SK-MEL-5 (cell line): ENCODE results near the gene FAM236B. TPM values are rescaled to one million over a fixed set of nuclear protein-coding genes. Genes with fewer than 3 reads are reported as not detected.
"Not testable (repeated sequence)": the region's sequence is repeated elsewhere in the genome, so short reads cannot be mapped to it uniquely, and the experiment has no call there.

Experiments used
- DNase-seq: peaks from one replicate; pipeline ENCODE4 v3.0.0-alpha.2; 2016; ENCODE audit warnings: low read depth, low spot score
- in situ Hi-C: cut with HindIII; loops from 2 replicates; pipeline ENCODE4 v1.10.0; 2016; ENCODE audit warnings: low sequenced_read_pairs, high pct_unique_total_duplicates, low pct_unique_long_range_greater_than_20kb
- polyA plus RNA-seq, 2 experiments: library from polyadenylated mRNA; depleted of rRNA; stranded (reverse); fragments of >200 nt; gene quantifications; 2 replicates each; pipeline ENCODE4 v1.2.3, GENCODE V29; 2015
- total RNA-seq: library from RNA; depleted of rRNA; stranded (reverse); fragments of >200 nt; shearing (Covaris generic); gene quantifications from 2 replicates; pipeline ENCODE4 v1.2.3, GENCODE V29; 2014; rRNA removed

Gene FAM236B
- total RNA-seq: not detected in 2 replicates
- not detected in 2 replicates for polyA plus RNA-seq (2015; cell fraction: cytosol; rRNA removed)
- not detected in 2 replicates for polyA plus RNA-seq (2015; cell fraction: nucleus; rRNA removed)

GRCh38 chrX:72782560-72782959, at the start of gene FAM236B:
TSS of gene FAM236B (minus strand) at chrX:72782660. CDS start at chrX:72782560, 100 bp downstream.
- DNase-seq, in situ Hi-C loops: not testable (repeated sequence)

GRCh38 chrX:72830701-72831100, 48.2 kb upstream of the FAM236B start:
- in situ Hi-C loops: not testable (repeated sequence)

GRCh38 chrX:72808110-72808509, 25.6 kb upstream of the FAM236B start, which contains the start of gene FAM236D:
TSS of gene FAM236D (minus strand) at chrX:72808210. CDS start at chrX:72808110, 100 bp downstream.
- DNase-seq, in situ Hi-C loops: not testable (repeated sequence)

More at GRCh38 chrX:72830701-72831100, 48.2 kb upstream of the FAM236B start:
- DNase-seq: not testable (repeated sequence)

DNA sequence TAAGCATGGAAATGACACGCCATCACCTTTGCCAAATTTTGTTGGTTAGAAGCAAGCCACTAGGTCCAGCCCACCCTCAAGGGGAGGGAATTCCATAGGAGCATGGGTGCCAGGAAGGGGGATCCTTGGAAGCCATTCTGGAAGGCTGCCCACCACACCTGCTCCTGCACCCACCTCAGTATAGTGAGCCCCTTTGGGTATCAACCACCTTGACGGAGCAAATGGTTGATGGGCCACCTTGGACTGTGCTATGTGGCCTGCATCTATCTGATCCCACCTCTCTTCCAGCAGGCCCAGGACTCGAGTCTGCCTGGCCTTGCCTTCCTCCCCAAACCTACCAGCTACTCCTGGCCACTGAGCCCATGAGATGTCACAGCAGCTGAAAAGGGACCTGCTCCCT, 7.9 kb upstream of the FAM236B start:
- DNase-seq, in situ Hi-C loops: not testable (repeated sequence)

DNA sequence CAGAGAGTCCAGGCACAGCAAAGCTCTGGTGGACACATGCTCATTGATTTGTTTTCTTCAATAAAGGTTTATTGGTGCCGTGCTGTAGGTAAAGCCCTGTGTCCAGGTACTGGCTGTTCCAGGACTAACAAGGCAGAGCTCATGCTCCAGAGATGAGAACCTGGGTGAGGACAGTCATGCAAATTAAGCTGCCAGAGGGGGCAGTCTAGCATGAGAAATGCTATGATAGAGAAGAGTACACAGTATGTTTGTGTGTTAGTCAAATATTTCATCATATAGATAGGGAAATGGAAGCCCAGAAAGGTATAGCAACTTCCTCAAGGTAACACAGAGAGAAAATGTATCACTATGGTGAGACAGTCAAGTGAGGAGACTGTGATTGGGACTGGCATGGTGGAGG, 5.7 kb upstream of the FAM236B start:
- in situ Hi-C loops, DNase-seq: not testable (repeated sequence)

DNA sequence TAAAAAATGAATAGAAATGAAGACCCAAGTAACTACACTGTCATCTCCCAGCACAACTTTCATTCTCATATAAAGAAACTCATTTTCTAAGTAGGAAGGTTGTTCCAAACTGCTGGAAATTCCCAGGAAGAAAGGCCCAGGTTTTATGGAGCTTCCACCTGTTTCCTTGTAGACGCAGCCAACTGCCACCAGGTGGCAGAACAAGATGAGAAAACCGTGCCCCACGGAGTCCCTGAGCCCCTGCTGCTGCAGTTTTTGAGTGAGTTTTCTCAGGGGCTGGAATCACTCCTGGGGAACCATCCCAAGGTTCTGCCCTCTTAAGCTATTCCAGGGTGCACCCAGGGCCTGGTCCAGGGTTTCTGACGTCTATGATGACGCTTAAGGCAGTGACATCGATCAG, 1.5 kb upstream of the FAM236B start:
- DNase-seq, in situ Hi-C loops: not testable (repeated sequence)

- DNase-seq, in situ Hi-C loops: not testable (repeated sequence)
These were observed 991 bp upstream of the FAM236B start for GRCh38 chrX:72783365-72783936.

DNA sequence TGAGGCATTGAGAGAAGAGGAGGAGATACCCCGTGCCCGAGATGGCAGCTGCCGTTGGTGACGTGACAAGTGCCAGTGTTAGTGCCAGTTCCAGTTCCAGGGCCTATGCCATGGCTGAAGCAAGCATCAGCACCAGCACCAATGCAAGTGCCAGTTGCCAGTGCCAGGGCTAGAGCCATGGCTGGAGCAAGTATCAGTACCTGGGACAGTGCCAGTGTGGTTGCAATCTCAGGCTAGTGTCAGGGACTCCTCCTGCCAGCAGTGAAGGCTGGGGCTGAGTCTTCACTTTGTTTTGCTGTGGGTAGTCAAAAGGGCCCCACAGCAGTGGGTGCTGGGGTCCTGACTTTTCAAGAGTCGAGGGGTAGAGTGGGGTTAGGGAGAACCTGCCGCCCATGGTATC, 4.3 kb downstream of the FAM236B start:
- in situ Hi-C loops, DNase-seq: not testable (repeated sequence)

DNA sequence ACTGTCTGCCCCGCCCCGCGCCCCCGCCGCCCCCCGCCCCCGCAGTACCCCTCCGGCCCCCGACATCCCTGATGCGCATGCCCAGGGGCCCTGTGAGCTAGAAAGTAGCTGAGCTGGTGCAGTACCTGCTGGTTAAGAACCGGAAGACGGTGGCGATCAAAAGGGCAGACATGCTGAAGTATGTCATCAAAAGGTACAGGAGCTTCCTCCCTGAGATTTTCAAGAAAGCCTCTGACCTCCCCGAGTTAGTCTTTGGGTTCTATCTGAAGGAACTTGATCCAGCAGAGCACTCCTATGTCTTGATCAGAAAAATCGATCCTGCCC, 5.0 kb downstream of the FAM236B start:
- in situ Hi-C loops, DNase-seq: not testable (repeated sequence)

- DNase-seq, in situ Hi-C loops: not testable (repeated sequence)
These were observed 5.6 kb downstream of the FAM236B start, which contains the start of gene DMRTC1B for GRCh38 chrX:72776653-72777466. TSS of gene DMRTC1B (plus strand) at chrX:72776890. CDS start at chrX:72845136, 68,246 bp downstream.

DNA sequence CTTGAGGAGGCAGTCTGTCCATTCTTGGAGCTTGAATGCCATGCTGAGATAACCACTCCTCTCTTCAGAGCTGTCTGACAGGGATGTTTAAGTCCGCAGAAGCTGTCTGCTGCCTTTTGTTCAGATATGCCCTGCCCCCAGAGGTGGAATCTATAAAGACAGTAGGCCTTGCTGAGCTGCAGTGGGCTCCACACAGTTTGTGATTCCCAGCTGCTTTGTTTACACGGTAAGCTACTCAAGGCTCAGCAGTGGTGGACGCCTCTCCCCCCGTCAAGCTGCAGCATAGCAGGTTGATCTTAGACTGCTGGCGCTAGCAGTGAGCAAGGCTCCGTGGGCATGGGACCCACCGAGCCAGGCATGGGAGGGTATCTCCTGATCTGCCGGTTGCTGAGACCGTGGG, 22.0 kb downstream of the FAM236B start:
- in situ Hi-C loops, DNase-seq: not testable (repeated sequence)

DNA sequence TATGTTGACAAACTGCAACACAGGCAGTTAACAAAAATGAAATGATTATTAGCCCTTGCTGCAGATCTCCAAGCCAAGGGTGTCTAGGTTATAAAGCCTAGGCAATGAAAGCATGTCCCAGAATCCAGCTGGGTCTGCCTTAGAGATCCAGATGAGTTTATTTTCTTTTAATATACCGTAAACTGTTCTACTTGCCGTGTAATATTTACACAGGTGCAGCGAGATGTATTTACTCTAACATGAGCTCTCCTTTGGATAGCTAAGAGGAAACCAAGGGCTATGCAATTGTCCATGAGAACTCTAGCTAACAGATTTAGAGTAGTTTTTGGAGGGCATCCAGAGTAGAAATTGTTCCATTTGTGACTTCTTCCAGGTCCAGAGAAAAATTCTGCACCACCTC, 33.9 kb downstream of the FAM236B start:
- in situ Hi-C loops, DNase-seq: not testable (repeated sequence)

- not testable (repeated sequence) for DNase-seq
These were observed 36.9 kb downstream of the FAM236B start for GRCh38 chrX:72745546-72745945.

DNA sequence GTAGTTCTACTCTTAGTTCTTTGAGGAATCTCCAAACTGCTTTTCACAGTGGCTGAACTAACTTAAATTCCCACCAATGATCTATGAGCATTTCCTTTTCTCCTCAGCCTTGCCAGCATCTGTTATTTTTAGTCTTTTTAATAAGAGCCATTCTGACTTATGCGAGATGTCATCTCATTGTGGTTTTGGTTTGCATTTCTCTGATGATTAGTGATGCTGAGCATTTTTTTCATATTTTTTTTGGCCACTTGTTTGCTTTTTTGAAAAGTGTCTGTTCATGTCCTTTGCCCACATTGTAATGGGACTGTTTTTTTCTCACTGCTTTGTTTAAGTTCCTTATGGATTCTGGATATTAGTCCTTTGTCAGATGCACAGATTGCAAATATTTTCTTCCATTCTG, 46.9 kb downstream of the FAM236B start:
- DNase-seq: no peak
- in situ Hi-C loops: no loop called here

More at GRCh38 chrX:72745546-72745945, 36.9 kb downstream of the FAM236B start:
- in situ Hi-C loops: not testable (repeated sequence)

GRCh38 chrX:72733636-72734035, 48.8 kb downstream of the FAM236B start:
- not testable (repeated sequence) for DNase-seq

More at GRCh38 chrX:72733636-72734035, 48.8 kb downstream of the FAM236B start:
- in situ Hi-C loops: not testable (repeated sequence)
